Adrenal gland (tissue), 5 donors: ENCODE data around the gene CNTNAP2.

Experiments used
- POLR2A ChIP-seq, 2 donors: fragments of 450-650 bp; IDR thresholded peaks; one replicate each; pipeline ENCODE4 v1.6.1; 2017; ENCODE audit warnings: antibody characterized with exemption in 2 of 2, mild to moderate bottlenecking in 2 of 2, moderate library complexity in 1 of 2
- TF ChIP-seq, protein P1 (sequence below), 6 experiments: fragments of 450-650 bp in 4 of 6; fragments of 200-600 bp in 2 of 6; sonication (generic) in 1 of 6; IDR thresholded peaks; 1 replicate in 5 of 6; 2 replicates in 1 of 6; pipeline versions ENCODE4 v1.5.1 to v1.8.0; 2016 to 2021; ENCODE audit warnings: antibody characterized with exemption in 6 of 6, mild to moderate bottlenecking in 2 of 6, moderate library complexity in 1 of 6
- donor health status: DM: no; HTN: no; CAD: no.

DNA sequence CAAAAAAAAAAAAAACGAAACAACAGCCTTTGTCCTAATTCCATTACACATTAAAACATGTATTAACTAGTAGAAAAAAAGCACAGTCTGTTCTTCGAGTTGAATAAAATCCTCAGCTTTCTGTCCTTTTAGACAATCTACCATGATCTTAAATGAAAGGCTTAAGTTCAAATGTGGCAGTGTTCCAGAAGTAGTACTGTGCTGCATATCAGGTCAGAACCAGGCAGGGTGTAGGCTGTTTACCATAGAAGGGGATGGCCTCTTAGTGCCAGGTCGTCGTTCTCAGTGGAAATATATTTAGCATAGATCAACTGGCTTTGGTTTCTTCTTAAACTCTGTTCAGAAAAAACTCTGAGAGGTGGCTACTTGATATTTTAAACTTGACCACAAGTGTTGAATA lies 612.0 kb downstream of the CNTNAP2 start:
- TF ChIP-seq, protein P1, sequence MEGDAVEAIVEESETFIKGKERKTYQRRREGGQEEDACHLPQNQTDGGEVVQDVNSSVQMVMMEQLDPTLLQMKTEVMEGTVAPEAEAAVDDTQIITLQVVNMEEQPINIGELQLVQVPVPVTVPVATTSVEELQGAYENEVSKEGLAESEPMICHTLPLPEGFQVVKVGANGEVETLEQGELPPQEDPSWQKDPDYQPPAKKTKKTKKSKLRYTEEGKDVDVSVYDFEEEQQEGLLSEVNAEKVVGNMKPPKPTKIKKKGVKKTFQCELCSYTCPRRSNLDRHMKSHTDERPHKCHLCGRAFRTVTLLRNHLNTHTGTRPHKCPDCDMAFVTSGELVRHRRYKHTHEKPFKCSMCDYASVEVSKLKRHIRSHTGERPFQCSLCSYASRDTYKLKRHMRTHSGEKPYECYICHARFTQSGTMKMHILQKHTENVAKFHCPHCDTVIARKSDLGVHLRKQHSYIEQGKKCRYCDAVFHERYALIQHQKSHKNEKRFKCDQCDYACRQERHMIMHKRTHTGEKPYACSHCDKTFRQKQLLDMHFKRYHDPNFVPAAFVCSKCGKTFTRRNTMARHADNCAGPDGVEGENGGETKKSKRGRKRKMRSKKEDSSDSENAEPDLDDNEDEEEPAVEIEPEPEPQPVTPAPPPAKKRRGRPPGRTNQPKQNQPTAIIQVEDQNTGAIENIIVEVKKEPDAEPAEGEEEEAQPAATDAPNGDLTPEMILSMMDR (IDR thresholded peaks at IDR 0.05) = no peak
- no peak for TF ChIP-seq POLR2A (IDR thresholded peaks at IDR 0.05)
